Gastroesophageal sphincter (tissue), 3 donors: ENCODE results near the gene TARS3.

Source experiments
- POLR2A ChIP-seq, 2 donors: fragments of 450-650 bp; IDR thresholded peaks; one replicate each; pipeline ENCODE4 v1.6.1; 2017; ENCODE audit warnings: antibody characterized with exemption in 2 of 2, mild to moderate bottlenecking in 2 of 2, moderate library complexity in 1 of 2
- TF ChIP-seq, protein P1 (sequence below), 4 experiments: fragments of 200-600 bp in 2 of 4; fragments of 450-650 bp in 2 of 4; sonication (generic) in 1 of 4; IDR thresholded peaks; one replicate each; pipeline ENCODE4 v1.5.1; 2017 to 2019; ENCODE audit warnings: antibody characterized with exemption in 4 of 4, mild to moderate bottlenecking in 2 of 4, moderate library complexity in 2 of 4

DNA sequence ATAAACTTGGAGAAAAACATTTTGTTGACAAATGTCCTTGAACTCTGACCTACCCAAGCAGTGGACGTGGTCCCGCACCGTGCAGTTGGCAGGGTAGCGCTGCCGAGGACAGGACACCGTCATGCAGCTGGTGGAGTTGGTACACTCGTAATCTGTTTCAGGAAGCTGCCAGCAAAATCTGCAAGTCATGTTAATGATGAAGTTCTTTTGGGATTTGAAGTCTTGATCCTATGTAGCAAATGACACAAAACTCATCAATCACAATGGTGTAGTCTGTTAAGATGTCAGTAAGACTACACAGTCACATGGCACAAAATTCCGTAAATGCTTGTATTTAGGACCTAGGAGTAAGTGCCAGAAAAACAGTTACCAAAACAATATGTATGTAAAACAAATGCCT, 77.6 kb downstream of the TARS3 start:
- TF ChIP-seq, protein P1, sequence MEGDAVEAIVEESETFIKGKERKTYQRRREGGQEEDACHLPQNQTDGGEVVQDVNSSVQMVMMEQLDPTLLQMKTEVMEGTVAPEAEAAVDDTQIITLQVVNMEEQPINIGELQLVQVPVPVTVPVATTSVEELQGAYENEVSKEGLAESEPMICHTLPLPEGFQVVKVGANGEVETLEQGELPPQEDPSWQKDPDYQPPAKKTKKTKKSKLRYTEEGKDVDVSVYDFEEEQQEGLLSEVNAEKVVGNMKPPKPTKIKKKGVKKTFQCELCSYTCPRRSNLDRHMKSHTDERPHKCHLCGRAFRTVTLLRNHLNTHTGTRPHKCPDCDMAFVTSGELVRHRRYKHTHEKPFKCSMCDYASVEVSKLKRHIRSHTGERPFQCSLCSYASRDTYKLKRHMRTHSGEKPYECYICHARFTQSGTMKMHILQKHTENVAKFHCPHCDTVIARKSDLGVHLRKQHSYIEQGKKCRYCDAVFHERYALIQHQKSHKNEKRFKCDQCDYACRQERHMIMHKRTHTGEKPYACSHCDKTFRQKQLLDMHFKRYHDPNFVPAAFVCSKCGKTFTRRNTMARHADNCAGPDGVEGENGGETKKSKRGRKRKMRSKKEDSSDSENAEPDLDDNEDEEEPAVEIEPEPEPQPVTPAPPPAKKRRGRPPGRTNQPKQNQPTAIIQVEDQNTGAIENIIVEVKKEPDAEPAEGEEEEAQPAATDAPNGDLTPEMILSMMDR (IDR thresholded peaks at IDR 0.05): no peak
- no peak for TF ChIP-seq POLR2A (IDR thresholded peaks at IDR 0.05)
